Measurements from ENCODE around the gene WNK1.

Gene WNK1

GRCh38 chr12:718756-719102 lies 33.6 kb upstream of the WNK1 start:
- TF ChIP-seq, protein P1, sequence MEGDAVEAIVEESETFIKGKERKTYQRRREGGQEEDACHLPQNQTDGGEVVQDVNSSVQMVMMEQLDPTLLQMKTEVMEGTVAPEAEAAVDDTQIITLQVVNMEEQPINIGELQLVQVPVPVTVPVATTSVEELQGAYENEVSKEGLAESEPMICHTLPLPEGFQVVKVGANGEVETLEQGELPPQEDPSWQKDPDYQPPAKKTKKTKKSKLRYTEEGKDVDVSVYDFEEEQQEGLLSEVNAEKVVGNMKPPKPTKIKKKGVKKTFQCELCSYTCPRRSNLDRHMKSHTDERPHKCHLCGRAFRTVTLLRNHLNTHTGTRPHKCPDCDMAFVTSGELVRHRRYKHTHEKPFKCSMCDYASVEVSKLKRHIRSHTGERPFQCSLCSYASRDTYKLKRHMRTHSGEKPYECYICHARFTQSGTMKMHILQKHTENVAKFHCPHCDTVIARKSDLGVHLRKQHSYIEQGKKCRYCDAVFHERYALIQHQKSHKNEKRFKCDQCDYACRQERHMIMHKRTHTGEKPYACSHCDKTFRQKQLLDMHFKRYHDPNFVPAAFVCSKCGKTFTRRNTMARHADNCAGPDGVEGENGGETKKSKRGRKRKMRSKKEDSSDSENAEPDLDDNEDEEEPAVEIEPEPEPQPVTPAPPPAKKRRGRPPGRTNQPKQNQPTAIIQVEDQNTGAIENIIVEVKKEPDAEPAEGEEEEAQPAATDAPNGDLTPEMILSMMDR (IDR thresholded peaks at IDR 0.05; ENCODE audit: low read depth, low read length, missing control alignments): no peak
- DNase-seq (ENCODE audit: low read depth): no peak

DNA sequence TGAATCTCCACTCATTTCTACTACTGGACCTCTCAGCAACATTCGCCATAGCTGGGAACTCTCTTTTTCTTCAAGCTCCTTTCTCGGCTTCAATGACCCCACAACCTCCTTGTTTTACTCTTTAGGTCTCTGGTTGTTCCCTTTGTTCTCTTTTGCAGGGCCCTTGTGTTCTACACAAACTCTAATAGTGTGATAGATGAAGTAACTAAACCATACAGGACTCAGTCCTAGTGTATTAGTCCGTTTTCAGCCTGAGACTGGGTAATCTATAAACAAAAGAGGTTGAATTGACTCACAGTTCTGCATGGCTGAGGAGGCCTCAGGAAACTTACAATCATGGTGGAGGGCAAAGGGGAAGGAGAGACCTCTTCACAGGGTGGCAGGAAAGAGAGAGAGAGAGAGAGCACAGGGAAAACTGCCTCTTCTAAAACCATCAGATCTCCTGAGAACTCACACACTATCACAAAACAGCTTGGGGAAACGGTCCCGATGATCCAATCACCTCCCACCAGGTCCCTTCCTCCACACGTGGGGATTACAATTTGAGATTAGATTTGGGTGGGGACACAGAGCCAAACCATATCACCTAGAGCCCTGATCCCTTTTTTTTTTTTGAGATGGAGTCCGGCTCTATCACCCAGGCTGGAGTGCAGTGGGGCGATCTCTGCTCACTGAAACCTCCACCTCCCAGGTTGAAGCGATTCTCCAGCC lies 32.0 kb upstream of the WNK1 start:
- no peak overlapping the region for H3K4me3 ChIP-seq (ENCODE audit: low read depth, low read length)
- TF ChIP-seq, protein P1 (IDR thresholded peaks at IDR 0.05; ENCODE audit: low read depth, low read length, missing control alignments): no peak
- DNase-seq (ENCODE audit: low read depth): no peak

More at GRCh38 chr12:718756-719102, 33.6 kb upstream of the WNK1 start:
- no peak overlapping the region; the same call in 1 of the 2 replicates for H3K4me3 ChIP-seq (ENCODE audit: low read depth, low read length)

DNA sequence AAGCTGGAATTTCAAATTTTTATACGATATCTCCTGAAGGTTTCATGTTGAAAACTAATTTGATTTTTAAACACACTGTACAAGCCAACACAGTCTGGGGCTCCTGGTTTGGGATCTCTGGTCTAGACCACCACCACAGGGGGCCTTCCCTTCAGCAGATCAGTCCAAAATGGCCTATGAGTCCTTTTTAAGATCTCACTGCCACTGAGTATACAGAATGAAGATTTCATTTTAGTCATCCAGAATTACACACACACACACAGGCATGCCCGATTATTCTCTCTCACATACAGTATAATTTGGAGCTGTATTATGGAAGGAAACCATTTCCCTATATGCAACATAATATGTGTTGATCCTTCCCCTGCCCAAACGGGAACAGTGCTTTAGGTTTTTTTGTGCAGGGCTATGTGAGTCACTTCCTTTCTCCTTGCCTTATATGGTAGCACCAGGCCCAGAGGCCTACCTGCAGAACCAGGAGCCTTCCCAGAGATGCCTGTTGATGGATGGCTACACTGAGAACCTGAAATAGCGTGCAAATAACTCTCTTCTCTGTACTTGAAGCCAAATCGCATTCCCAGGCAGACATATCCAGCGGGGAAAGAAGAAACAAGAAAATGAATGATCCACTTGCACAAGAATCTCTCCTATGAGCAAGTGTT lies 28.1 kb upstream of the WNK1 start:
- no peak overlapping the region for H3K4me3 ChIP-seq (ENCODE audit: low read depth, low read length)
- no peak for DNase-seq (ENCODE audit: low read depth)
- TF ChIP-seq, protein P1 (IDR thresholded peaks at IDR 0.05; ENCODE audit: low read depth, low read length, missing control alignments): no peak

DNA sequence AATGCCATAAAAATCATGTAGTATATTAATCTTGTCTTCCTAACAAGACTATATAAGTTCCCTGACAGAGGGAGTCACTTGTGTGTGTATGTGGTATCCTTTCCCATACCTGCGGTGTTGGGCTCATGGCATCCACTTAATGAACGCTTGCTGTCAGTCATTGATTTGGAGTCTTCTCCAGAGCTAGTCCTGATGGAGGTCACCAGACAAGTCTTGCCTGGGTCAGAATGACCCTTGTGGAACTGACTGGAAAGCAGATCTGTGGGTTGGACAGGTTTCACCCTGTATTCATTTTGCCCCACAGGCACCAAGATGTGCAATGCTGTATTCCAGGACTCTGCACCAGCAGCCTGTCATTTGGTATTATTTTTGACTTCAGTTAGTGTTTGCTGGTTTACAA lies 27.3 kb upstream of the WNK1 start:
- no peak overlapping the region for H3K4me3 ChIP-seq (ENCODE audit: low read depth, low read length)
- TF ChIP-seq, protein P1 (IDR thresholded peaks at IDR 0.05; ENCODE audit: low read depth, low read length, missing control alignments): no peak
- no peak for DNase-seq (ENCODE audit: low read depth)

- DNase-seq (ENCODE audit: low read depth): no peak
- no peak overlapping the region for H3K4me3 ChIP-seq (ENCODE audit: low read depth, low read length)
- TF ChIP-seq, protein P1 (IDR thresholded peaks at IDR 0.05; ENCODE audit: low read depth, low read length, missing control alignments): no peak
Observed at GRCh38 chr12:726281-727140, 25.9 kb upstream of the WNK1 start.

DNA sequence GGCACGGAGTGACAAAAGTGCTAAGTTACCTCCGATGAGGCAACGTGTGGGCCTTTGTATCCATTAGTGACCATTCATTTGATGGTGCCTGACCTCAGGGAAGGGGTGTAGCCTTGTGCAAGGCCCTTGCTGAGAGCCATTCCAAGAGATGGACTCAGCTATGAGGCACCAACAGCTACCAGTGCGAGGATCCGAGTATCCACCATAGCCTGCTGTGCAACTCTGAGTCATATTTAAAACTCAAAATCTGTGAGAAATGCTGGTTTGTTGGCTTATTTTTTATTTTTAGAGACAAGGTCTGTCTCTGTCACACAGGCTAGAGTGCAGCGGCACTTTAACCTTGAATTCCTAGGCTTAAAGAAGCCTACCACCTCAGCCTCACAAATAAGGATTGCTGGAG lies 25.1 kb upstream of the WNK1 start:
- TF ChIP-seq, protein P1 (IDR thresholded peaks at IDR 0.05; ENCODE audit: low read depth, low read length, missing control alignments): no peak
- DNase-seq (ENCODE audit: low read depth): no peak
- H3K4me3 ChIP-seq (ENCODE audit: low read depth, low read length): no peak overlapping the region

All from GM12864 (cell line).